GM18951 (cell line): ENCODE data around the gene GNGT1.

Source experiments
- POLR2A ChIP-seq: IDR thresholded peaks from 4 replicates; pipeline ENCODE4 v1.6.1; 2011; ENCODE audit warnings: mild to moderate bottlenecking; ENCODE audit not compliant: insufficient read length, insufficient read depth; ENCODE audit errors: extremely low read depth
- in situ Hi-C: fragments of 300-500 bp; cut with MboI; formaldehyde crosslinking; loops from one replicate; pipeline ENCODE4 v1.12.0; 2022; ENCODE audit warnings: low sequenced_read_pairs, mixed read lengths, inconsistent platforms; ENCODE audit not compliant: unreplicated experiment

Gene GNGT1

DNA sequence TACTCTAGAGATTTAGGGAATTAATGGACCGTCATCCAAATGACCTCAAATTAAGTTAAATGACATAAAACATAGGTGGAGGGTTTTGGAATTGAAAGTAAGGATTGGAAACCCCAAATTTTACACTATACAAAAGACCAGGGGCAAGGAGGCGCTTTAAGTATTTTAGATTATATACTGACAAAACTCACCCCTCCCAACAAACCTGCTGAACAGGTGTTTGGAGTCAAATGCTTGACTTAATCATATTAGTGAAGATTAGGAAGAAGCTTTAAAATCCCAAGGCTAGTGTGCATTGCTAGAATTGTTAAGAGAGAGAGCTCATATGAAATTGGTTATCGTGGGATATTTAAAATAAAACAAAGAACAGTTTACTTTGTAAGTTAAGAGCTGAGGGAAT lies at the start of gene GNGT1:
Gene GNGT1, plus strand, starts transcription at position 301 of the 400 bp plus-strand sequence. CDS start 180 bp downstream, outside the sequence.
- TF ChIP-seq POLR2A = no peak
- in situ Hi-C loops = loop anchor here (25.0 kb wide), 1 partner anchor 481 kb away; the partner anchor contains the start of gene COL1A2

DNA sequence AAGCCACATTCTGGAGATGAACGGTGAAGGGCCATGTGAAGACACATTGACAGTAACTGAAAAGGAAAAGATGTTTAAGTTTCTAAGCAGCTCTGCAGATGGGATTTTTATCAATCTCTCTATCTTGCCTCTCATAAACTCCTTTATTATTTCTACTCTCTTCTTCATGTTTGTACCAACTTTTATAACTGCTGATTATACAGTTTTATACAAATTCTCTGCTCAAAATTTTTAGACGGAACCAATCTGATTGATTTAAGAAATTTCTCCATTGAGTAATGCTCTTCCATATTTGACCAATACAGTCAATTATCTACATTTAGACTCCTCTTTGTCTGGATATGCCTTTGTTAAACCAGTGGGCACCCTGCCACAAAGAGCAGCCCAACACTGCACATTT lies 47.5 kb upstream of the GNGT1 start:
- in situ Hi-C loops = no loop called here
- no peak for TF ChIP-seq POLR2A

GRCh38 chr7:93860261-93860660 lies 46.1 kb upstream of the GNGT1 start:
- TF ChIP-seq POLR2A = no peak
- in situ Hi-C loops = no loop called here

- no peak for TF ChIP-seq POLR2A
- in situ Hi-C loops = no loop called here
These were observed 44.9 kb upstream of the GNGT1 start for GRCh38 chr7:93861325-93861949.

GRCh38 chr7:93862651-93863050 lies 43.7 kb upstream of the GNGT1 start:
- in situ Hi-C loops = no loop called here
- no peak for TF ChIP-seq POLR2A

DNA sequence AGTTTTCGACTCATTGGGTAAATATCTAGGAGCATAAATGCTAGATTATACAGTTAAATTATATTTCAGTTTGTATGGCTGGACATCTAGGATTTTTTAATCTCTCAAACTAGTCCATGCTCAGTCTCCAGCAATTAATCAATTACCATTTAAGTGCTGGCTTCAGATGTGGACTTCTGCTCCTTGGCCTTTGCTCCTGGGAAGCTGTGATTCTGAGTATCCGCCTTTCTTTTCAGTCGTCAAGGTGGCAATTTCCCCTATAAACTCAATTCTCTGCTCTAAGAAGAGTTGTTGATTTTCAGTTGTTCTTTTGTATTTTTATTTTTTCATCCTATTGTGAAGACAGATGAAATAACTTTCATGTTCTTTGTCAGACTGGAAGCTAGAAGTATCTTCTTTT lies 39.5 kb upstream of the GNGT1 start:
- in situ Hi-C loops = no loop called here
- TF ChIP-seq POLR2A = no peak

DNA sequence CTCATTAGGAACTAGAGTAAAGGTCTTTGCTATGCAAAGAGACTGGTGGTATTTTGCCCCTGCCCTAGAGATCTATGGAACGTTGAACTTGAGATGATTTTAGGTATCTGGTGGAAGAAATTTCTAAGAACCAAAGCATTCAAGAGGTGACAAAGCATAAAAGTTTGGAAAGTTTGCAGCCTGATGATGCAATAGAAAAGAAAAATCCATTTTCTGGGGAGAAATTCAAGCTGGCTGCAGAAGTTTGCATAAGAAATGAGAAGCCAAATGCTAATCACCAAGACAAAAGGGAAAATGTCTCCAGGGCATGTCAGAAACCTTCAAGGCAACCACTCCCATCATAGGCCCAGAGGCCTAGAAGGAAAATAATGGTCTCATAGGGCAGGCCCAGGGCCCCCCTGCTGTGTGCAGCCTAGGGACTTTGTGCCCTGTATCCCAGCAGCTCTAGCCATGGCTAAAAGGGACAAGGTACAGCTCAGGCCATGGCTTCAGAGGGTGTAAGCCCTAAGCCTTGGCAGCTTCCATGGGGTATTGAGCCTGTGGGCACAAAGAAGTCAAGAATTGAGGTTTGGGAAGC lies 32.3 kb upstream of the GNGT1 start:
- in situ Hi-C loops = no loop called here
- TF ChIP-seq POLR2A = no peak

- no peak for TF ChIP-seq POLR2A
- in situ Hi-C loops = no loop called here
These were observed 28.6 kb upstream of the GNGT1 start for GRCh38 chr7:93877742-93878141.

- no peak for TF ChIP-seq POLR2A
- in situ Hi-C loops = no loop called here
These were observed 27.0 kb upstream of the GNGT1 start for GRCh38 chr7:93879356-93879755.

- TF ChIP-seq POLR2A = no peak
- in situ Hi-C loops = no loop called here
These were observed 23.9 kb upstream of the GNGT1 start for GRCh38 chr7:93882468-93882867.

- TF ChIP-seq POLR2A = no peak
- in situ Hi-C loops = no loop called here
These were observed 23.1 kb upstream of the GNGT1 start for GRCh38 chr7:93883078-93883916.

- TF ChIP-seq POLR2A = no peak
- in situ Hi-C loops = no loop called here
These were observed 22.4 kb upstream of the GNGT1 start for GRCh38 chr7:93883917-93884345.

DNA sequence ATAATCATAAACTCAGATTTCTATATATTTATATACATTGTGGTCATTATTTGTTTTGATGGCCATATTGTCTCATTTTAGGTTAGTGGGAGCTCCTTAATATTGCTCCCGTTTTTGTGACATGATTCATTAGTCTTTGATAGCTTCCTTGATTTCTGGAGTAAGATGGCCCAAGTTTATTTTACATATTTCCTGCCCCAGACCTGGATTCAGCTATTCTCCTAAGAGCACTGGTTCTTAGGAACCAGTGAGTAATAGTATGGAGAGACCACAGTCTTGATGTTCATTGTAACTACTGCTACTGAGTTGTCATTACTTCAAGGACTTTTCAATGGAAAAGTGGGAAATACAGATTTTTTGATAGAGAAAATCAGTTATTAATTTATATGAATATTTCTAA lies 21.8 kb upstream of the GNGT1 start:
- TF ChIP-seq POLR2A = no peak
- in situ Hi-C loops = no loop called here

DNA sequence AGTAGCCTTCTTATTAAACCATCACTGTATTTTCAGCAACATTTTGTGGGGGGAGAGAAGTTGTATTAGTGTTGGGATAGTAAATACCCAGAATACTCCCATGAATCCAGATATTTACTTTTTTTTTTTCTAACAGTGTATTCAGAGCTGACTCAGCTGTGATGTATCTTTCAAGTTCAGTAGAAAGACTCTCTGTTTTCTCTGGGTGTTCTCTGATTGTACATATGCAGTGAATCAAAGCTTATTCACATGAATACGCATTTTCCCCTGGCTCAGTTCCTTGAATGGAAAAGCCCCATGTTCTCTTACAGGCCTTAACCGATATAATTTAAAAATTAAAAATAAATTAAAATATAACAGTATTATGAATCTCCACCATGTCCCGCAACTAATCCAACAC lies 17.1 kb upstream of the GNGT1 start:
- no peak for TF ChIP-seq POLR2A
- in situ Hi-C loops = no loop called here

- in situ Hi-C loops = no loop called here
- no peak for TF ChIP-seq POLR2A
These were observed 16.3 kb upstream of the GNGT1 start for GRCh38 chr7:93890041-93890463.
